H4 (cell line): ENCODE data around the gene ARFGAP1. TPM values are rescaled to one million over a fixed set of nuclear protein-coding genes. Genes with fewer than 3 reads are reported as not detected.
"Not testable (repeated sequence)": the region's sequence is repeated elsewhere in the genome, so short reads cannot be mapped to it uniquely, and the experiment has no call there.

Source experiments
- DNase-seq: peaks from one replicate; pipeline ENCODE4 v3.0.0-alpha.2; 2015; ENCODE audit warnings: low spot score
- total RNA-seq: library from RNA; depleted of rRNA; stranded (reverse); fragments of >200 nt; shearing (Covaris generic); gene quantifications from 2 replicates; pipeline ENCODE4 v1.2.3, GENCODE V29; 2014

Gene ARFGAP1
- total RNA-seq, 1 experiment from 2014 or later, result 17.0 TPM

DNA sequence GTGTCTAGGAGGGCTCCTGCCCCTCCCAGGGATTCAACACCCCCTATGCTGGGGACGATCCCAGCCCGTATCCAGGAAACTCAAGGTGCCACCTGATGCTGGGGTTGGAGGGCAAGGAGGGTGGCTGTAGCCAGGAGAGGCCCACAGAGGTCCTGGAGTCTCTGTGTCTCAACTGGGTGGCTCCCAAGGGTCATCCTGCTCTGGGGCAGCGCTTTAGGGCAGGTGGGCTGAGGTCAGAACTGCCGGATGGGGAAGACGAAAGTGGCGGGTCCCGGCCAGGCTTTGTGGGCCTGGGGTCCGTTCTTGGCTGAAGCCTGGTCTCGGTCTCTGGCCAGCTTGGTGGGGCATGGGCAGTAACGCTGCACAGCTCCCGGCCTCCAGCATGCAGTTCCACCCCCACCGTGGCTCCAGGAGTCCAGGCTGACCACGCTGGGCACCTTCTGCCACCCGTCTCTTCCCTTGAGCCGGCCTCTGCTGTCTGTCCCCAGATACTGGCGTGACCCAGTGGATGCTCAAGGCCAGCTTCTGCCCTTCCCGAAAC, 17.6 kb downstream of the ARFGAP1 start:
- no peak for DNase-seq

DNA sequence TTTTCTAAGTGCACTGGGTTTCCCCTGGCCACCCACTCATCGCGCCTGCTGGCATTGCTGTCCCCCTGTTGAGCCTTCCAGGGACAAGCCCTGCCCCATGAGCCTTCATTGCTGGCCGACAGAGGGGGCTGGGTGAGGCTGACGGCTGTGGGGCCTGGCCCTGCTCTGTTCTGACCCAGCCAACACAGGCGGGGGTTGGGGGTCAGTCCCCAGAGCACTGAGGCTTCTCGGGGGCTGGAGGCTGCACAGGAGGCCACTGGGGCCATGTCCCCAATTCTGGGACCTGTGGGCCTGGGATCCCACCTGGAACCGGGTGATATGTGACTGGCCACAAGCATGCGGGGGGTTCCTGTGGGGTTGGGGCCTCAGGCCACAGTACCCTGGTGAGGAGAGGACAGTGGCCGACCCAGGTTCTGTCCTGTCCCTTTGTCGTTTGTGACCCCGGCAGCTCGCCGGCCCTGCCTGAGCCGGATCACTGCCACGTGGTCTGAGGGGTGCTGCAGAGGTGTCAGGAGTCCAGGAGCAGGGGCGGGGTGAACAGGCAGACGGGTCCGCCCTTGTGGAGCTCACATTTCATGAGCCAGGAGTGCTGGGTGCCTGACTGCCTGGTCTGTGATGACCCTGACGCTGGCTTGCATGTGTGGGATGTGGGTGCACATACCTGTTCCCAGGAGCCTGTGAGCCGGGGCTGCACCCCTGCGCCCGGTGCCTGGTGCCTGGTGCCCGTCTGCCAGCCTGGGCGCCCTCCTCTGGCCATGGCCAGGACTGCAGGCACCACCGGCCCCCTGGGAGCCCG, 18.3 kb downstream of the ARFGAP1 start:
- no peak for DNase-seq

DNA sequence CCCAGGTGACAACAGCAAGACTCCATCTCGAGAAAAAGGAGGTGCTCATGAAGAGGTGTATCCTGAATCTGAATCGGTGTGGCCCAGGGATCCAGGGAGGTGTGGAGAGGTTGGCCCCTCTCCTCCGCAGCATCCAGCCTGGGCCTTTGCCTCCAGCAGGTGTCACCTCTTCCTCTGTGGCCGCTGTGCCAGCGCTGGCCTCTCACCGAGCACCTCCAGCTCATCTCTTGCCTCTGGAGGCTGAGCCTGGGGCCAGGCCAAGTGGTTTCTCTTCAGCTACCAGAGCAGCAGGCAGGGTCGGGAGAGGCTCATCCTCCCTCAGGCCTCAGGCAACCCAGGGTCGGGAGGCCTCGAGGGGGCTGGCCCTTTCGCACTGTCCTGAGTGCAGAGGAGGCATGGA, 19.2 kb downstream of the ARFGAP1 start:
- DNase-seq, result no peak

DNA sequence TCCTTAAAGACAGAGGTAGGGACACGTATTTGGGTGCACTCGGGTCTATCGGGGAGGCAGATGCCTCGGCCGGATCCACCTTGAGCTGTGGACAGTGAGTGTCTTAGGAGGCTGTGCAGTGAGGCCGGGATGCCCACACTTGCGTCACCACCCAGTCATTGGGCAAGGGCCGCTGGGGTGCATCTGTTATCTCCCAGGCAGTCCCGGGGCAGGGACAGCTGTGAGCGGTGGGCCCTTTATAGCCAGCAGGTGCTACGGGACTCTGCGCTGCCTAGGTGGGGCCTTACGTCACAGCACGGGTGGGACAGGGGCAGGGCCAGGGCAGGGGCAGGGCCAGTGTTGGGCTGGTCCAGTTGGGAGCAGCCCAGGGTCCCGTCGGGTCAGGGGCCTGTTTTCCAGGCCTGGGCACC, 19.7 kb downstream of the ARFGAP1 start:
- DNase-seq, result no peak

DNA sequence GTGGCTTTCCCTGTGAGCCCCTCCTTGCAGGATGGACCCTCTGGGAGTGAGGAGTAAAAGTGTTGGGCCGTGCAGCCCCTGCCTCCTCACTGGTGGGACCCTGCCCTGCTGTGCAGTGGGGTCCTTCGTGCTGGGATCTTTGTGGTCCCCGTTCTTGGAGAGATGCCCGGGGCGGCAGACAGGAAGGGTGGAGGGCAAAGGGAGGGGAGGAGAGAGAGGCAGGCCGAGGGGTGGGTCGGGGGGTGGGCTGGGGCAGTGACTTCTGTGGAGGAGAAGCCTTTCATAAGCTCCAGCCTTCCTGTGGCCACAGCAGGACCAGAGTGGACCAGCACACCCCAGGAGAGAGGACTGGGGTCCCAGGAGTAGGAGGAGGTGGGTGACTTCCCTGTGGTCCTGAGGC, 20.3 kb downstream of the ARFGAP1 start, which contains the start of gene COL20A1:
COL20A1 (plus strand) TSS at position 283 of the 400 bp plus-strand sequence. CDS start 1,922 bp downstream, outside the sequence.
- no peak for DNase-seq

DNA sequence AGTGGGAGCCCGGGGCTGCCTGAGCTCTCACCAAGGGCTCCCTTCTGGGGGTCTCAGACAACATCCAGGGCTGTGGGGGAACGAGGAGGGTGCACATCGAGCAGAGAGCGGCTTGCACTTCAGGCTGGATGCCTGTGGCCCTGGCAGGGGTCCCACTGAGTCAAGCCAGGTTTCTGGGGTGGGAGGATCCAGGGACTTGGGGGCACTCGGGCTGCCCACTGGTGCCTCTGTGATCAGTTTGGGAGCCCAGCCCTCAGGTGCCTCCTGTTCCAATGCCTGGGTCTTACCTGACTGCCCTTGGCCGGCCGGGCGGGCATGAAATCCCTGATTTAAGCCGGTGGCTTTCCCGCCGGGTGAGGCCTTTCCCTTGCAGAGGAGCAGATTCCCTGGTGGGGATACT, 20.8 kb downstream of the ARFGAP1 start:
- DNase-seq, result no peak

DNA sequence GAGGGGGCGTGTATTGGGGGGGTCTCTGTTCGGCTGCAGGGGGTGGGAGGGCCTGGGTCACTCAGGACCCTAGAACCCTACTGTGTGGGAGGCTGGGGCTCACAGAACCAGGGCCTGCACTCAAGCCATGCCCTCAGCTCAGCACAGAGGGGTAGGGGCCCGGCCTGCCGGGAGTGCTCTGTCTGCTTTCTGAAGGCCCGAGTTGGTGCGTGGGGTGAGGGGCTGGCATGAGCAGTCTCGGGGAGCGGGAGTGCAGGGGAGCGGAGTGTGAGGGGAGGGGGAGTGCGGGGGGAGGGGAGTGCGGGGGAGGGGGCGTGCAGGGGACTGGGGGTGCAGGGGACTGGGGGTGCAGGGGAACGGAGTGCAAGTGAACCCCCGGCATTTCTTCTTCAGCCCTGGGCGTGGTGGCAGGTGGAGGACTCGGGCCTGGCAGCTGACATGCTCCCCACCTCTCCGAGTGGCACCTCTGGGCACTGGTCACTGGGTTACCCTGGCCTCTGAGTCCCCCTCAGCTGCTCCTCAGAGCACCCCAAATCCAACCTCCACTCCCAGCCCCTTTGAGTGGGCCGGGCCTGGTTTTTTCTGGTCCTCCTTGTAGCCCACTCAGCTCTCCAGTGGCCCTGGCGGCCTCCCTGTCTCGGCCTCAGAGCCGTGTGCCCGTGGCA, 21.4 kb downstream of the ARFGAP1 start:
- no peak for DNase-seq

DNA sequence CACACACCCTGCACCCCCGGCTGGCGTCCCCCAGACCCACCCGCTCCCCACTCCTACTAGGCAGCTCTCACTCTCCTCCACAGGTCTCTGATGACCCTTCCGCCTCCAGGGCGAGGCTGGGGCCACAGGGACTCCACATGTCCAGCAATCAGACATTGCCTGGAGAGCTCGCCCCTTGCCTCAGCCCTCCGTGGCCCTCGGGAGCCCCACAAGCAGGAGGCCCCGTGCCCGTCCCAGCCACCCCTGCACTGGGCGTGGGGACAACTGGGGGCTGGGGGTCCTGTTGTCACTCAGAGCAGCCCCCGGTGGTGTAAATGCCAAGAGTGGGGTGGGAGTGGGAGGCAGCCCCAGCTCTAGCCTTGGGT, 21.9 kb downstream of the ARFGAP1 start:
- no peak for DNase-seq

DNA sequence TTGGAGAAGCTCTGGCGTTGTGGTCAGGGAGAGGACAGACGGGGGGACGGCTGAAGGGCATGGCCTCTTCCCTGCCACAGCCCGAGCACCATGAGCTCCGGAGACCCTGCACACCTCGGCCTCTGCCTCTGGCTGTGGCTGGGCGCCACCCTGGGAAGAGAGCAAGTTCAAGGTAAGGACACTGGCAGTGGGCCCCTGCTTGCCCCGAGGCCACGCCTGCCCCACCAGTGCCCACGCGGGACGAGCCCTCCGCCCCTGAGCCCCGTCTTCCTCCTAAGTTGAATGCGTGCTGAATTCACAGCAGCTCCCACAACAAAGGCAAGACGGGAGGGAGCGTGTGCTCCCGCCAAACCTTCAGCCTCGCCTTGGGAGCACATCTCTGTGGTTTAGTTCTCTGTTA, 22.4 kb downstream of the ARFGAP1 start:
- DNase-seq, result no peak

DNA sequence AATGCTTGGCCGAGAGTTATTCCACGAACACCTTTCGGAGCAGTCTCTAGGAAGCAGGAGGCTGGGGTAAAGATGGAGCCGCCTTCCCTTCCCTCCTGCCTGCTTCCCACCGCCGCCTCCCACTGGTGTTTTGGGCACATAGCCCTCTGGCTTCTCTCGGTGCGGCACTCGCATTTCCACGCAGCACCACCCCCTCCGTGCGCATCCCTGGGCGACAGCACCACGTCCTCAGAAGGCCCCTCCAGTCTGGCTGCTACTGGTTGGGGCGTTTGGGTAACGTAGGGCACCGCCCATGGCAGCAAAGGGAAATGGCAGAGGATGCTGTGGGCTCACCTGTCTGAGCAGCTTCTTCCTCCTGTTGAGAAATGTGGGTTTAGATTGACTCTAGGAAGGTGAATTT, 22.8 kb downstream of the ARFGAP1 start:
- DNase-seq, result no peak

DNA sequence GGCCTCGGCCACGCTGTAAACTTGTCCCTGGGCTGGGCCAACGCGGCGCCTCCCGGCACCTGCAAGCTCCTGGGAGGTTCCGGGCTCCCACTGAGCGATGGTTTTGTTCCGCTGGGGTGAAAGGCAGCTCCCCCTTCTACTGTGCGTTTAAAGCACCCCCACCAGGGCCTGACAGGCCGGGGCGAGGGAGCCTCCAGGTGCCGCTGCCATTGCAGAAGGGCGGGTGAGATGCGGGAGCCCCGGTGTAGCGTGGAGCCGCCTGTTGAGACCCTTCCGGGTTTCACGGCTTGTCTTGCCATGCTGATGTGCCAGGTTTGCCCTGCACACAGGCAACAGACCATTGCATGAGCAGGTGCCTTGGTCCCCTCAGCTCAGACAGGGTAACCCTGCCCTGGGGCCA, 23.2 kb downstream of the ARFGAP1 start:
- DNase-seq, result no peak

DNA sequence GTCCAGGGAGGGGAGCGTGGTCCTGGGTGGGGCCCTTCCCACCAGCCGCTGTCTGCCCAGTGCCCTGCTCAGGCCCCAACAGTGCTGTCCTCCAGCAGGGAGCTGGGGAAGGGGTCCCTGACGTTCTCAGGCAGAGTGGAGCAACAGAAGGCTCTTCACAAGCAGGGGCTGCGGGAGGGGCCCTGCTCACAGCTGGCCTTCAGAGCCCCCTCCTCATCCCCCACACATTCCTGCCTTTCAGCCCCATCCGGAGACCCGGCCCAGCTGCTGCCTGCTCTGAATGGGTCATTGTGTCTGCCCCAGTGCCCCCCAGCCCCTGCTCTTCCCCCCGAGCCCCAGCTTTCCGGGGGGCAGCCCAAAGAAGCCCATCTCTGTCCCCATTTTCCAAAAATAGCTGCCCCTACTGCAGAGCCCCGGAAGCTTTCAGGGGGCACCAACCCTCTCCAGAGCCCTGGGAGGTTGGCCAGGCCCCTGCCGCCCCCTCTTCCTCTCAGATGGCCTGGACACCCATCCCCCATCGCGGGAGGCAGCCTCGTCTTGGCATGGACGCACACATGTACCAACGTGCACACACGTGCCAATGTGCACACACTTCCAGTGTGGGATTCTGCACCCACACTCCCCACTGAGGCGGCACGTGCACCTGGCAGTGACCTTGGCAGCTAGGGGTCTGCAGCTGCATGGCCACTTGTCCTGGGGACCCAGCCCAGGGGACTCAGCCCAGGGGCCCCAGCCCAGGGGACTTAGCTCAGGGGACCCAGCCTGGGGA, 24.1 kb downstream of the ARFGAP1 start:
- no peak for DNase-seq

DNA sequence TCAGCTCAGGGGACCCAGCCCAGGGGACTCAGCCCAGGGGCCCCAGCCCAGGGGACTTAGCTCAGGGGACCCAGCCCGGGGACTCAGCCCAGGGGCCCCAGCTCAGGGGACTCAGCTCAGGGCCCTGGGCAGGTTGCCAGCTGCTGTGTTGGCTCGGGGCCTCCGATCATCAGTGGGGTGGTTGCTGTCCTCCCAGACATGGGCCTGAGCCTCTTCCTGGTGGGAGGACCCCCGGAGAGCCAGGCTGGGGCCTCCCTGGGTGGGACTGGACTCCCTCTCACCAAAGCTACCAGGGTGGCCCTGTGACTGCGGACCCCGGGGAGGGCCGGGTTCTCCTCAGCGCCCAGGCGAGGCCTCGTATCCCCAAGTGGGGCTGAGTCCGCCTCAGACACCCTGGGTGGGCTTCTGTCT, 24.8 kb downstream of the ARFGAP1 start:
- no peak for DNase-seq

DNA sequence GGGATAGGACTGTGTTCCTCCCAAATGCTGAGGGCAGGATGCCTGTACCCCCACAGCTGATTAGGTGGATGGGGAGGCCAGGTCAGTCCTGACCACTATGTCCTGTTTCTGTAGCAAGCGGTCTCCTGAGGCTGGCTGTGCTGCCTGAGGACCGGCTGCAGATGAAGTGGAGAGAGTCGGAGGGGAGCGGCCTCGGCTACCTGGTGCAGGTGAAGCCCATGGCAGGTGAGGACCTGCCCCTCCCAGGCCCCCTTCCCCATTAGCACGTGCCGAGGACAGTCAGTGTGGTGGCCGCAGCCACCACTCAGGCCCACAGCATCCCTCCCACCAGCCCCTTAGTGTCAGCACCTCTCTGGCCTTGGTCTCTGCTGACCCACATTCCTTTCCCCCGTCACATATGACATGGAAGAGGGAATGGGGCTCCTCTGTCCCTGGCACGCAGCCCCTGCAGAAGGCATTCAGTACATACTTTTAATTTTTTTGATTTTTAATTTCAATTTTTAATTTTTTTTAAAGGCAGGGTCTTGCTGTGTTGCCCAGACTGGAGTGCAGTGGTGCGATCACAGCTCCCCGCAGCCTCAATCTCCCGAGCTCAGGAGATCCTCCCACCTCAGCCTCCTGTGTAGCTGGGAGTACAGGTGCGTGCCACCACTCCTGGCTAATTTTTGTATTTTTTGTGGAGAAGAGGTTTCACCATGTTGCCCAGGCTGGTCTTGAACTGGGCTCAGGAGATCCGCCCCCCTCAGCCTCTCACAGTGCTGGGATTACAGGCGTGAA, 25.4 kb downstream of the ARFGAP1 start:
- DNase-seq, result no peak

DNA sequence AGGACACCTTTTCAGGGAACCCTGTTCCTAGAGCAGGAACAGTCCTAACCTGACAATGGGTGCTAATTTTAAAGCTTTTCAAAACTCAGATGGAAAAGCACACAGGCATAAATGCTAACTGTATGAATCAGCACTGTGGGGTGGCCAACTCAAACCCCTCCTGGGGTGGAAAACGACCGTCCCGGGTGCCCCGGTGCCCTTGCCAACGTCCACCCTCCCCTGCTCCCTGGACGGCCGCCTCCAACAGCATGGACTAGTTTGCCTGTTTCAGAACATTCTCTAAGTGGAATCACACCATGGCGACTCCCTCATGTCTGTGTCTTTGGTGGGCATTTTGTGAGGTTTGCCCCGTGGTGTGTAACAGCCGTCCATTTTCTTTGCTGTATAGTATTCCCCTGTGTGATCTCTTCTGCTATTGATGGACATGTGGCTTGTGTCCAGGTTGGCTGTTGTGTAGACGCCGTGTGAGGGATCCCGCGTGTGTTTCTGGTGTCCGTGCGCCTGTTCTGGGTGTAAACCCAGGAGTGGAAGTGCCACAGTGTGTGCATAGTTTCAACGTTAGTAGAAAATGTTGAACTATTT, 26.2 kb downstream of the ARFGAP1 start:
- DNase-seq, result no peak

DNA sequence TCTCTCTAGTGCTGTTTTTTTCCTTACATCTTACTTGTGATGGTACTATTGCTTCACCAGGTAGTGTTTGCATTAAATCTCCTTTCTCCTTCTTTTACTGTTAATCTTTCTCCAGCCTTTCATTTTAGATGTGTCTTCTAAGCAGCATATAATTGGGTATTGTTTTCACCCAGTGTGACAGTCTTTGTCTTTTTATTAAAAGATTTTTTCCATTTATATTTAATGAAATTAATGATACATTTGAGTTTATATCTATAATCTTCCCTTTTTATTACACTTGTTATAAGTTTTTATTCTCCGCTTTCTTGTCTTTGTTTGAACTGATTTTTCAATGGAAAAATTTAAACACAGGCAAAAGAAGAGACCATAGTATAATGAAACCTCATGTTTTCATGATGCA, 29.1 kb downstream of the ARFGAP1 start:
- no peak for DNase-seq

DNA sequence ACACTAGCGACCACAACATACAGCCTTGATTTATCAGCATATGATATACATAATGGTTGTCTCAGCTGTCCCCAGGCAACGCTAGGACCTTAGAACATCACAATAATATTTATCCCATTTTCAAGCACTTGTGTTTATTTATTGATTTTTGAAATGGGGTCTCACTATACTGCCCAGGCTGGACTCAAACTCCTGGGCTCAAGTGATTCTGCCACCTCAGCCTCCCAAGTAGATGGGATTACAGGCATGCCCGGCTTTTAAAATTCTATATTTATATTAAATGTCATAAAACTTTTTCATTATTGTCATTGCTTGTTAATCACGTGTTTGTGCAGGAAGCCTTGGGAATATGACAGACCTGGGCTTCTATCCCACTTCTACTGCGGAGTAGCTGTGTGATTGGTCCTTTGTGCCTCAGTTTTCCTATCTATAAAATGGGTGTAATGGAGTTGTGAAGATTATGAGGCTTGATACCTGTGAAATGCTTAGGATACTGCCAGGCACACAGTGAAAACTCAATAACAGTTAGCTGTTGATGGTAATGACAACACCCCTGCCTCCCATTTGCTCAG, 30.6 kb downstream of the ARFGAP1 start:
- no peak for DNase-seq

DNA sequence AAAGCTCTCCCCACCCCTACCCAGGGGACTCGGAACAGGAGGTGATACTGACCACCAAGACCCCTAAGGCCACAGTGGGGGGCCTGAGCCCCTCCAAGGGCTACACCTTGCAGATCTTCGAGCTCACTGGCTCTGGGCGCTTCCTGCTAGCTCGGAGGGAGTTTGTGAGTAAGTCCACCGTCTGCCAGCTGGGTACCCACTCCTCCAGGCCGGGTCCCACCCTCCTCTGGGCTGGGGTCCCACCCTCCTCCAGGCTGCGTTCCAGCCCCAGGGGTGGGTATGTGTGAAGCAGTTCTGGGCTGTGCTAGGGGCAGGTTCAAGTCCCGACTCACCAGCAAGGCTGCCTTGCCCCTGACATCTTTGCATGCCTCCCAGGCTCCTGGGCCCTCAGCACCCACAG, 32.8 kb downstream of the ARFGAP1 start:
- DNase-seq, result no peak

DNA sequence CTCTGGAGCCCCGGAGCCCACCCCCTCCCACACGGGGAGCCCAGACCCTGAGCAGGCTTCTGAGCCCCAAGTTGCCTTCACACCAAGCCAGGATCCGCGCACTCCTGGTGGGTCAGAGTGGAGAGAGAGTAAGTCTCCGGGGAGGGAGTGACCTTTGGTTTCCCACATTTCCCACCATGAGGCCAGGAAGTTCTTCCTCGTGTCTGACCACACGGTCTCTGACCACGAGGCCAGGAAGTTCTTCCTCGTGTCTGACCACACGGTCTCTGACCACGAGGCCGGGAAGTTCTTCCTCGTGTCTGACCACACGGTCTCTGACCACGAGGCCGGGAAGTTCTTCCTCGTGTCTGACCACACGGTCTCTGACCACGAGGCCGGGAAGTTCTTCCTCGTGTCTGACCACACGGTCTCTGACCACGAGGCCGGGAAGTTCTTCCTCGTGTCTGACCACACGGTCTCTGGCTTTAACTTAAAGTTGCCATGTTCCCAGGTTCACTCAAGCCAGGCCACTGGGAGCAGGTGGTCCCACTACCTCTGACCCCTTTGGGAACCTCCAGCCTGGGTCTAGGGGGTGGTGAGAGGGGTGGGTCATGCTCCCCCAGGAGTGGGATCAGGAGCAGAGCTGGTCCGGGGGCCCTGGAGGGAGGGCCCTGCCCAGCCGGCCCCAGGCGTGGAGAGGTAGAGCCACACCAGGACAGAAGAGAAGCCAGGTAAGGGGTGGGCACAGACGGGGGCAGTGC, 33.5 kb downstream of the ARFGAP1 start:
- DNase-seq, result not testable (repeated sequence)
